DOHH2 (cell line): ENCODE data around the gene LRSAM1.

Source experiments
- H3F3A ChIP-seq: fragments of 200-600 bp; sonication (generic), shearing (Covaris generic); 2 replicates; pipeline ENCODE4 v1.6.0; 2016; ENCODE audit warnings: antibody characterized with exemption, mild to moderate bottlenecking; ENCODE audit not compliant: control insufficient read depth, insufficient read depth
- H3K27ac ChIP-seq: fragments of 200-600 bp; sonication (generic); 2 replicates; pipeline ENCODE4 v1.5.1; 2014; ENCODE audit warnings: low read depth, mild to moderate bottlenecking, low read length, moderate library complexity
- H3K27me3 ChIP-seq: fragments of 200-600 bp; sonication (generic); 2 replicates; pipeline ENCODE4 v1.6.1; 2014; ENCODE audit warnings: mild to moderate bottlenecking, low read length, mixed read lengths; ENCODE audit not compliant: control insufficient read depth
- H3K36me3 ChIP-seq: fragments of 200-600 bp; sonication (generic); 2 replicates; pipeline ENCODE4 v1.6.1; 2014; ENCODE audit warnings: mild to moderate bottlenecking, low read length, moderate library complexity, mixed read lengths; ENCODE audit not compliant: control insufficient read depth
- H3K4me1 ChIP-seq: fragments of 200-600 bp; sonication (generic); 2 replicates; pipeline ENCODE4 v1.6.1; 2014; ENCODE audit warnings: mild to moderate bottlenecking, low read length, mixed read lengths; ENCODE audit not compliant: control insufficient read depth
- H3K4me2 ChIP-seq: fragments of 200-600 bp; sonication (generic); 2 replicates; pipeline ENCODE4 v1.6.0; 2014; ENCODE audit warnings: mild to moderate bottlenecking, low read length, moderate library complexity
- H3K4me3 ChIP-seq: fragments of 200-600 bp; sonication (generic); 2 replicates; pipeline ENCODE4 v1.5.1; 2014; ENCODE audit warnings: mild to moderate bottlenecking, low read length, mixed read lengths
- H3K79me2 ChIP-seq: fragments of 200-600 bp; sonication (generic); 2 replicates; pipeline ENCODE4 v1.6.1; 2014; ENCODE audit warnings: mild to moderate bottlenecking, low read length, mixed read lengths; ENCODE audit not compliant: control insufficient read depth
- H3K9me2 ChIP-seq: fragments of 200-600 bp; sonication (generic); replicated peaks from 2 replicates; pipeline ENCODE4 v1.6.1; 2014; ENCODE audit warnings: mild to moderate bottlenecking, low read length, mixed read lengths; ENCODE audit not compliant: control insufficient read depth
- H3K9me3 ChIP-seq: fragments of 200-600 bp; sonication (generic); 2 replicates; pipeline ENCODE4 v1.6.1; 2014; ENCODE audit warnings: antibody characterized with exemption, low read length, mixed read lengths; ENCODE audit not compliant: control insufficient read depth, insufficient read depth
- H4K20me1 ChIP-seq: fragments of 200-600 bp; sonication (generic); 2 replicates; pipeline ENCODE4 v1.6.0; 2014; ENCODE audit warnings: low read depth, mild to moderate bottlenecking, antibody characterized with exemption, low read length, moderate library complexity; ENCODE audit not compliant: control insufficient read depth, insufficient read depth
- EZH2phosphoT487 ChIP-seq: fragments of 200-600 bp; sonication (generic); IDR thresholded peaks from 2 replicates; pipeline ENCODE4 v1.6.1; 2017; ENCODE audit warnings: borderline replicate concordance, mild to moderate bottlenecking, antibody characterized with exemption, low read length, moderate library complexity, mixed read lengths
- TF ChIP-seq, protein P1 (sequence below): fragments of 200-600 bp; sonication (generic); IDR thresholded peaks from one replicate; pipeline ENCODE4 v1.5.1; 2014; ENCODE audit warnings: antibody characterized with exemption, mild to moderate bottlenecking, low read depth, low read length; ENCODE audit not compliant: poor library complexity, severe bottlenecking

LRSAM1 gene

DNA sequence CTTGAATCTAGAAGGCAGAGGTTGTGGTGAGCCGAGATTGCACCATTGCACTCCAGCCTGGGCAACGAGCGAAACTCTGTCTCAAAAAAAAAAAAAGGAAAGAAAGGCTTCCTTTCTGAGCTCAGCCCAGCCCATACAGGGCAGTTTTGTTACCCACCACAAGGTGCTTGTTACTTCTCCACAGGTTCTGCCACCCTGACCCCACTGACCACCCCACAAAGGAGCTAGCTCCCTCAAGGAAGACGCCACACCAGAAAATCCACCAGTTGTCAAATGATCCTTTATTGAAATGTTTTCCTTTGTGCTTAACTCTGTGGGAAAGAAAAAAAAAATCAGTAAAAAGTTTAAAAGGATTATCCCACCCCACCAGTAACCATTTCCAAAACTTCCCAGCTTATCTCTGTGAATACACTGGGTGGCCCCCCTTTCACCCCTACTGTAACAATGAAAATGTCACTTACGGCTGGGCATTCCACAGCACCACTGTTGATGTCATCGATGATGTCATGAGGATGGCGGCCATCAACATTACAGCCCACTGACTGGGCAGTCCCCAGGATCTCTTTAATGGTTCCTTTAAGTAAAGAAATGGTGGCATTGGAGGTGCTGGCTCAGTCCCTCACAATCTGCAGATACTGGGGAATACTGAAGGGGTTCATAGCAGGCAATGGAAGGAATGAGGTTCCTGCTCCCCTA, 3.7 kb upstream of the LRSAM1 start:
- peaks cover 84% of the 10 kb centered on the region for H3K36me3 ChIP-seq
- peaks cover 22% of the 10 kb centered on the region for H4K20me1 ChIP-seq
- no peak overlapping the region for H3K27ac ChIP-seq
- H3K9me3 ChIP-seq = no peaks in the 10 kb centered on the region
- H3K4me2 ChIP-seq = peak overlapping the region; percentile 97
- no peak overlapping the region for H3K4me3 ChIP-seq
- H3K4me1 ChIP-seq = peaks cover 27% of the 10 kb centered on the region
- H3K27me3 ChIP-seq = no peaks in the 10 kb centered on the region
- TF ChIP-seq, protein P1, sequence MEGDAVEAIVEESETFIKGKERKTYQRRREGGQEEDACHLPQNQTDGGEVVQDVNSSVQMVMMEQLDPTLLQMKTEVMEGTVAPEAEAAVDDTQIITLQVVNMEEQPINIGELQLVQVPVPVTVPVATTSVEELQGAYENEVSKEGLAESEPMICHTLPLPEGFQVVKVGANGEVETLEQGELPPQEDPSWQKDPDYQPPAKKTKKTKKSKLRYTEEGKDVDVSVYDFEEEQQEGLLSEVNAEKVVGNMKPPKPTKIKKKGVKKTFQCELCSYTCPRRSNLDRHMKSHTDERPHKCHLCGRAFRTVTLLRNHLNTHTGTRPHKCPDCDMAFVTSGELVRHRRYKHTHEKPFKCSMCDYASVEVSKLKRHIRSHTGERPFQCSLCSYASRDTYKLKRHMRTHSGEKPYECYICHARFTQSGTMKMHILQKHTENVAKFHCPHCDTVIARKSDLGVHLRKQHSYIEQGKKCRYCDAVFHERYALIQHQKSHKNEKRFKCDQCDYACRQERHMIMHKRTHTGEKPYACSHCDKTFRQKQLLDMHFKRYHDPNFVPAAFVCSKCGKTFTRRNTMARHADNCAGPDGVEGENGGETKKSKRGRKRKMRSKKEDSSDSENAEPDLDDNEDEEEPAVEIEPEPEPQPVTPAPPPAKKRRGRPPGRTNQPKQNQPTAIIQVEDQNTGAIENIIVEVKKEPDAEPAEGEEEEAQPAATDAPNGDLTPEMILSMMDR = no peak
- TF ChIP-seq EZH2phosphoT487 = no peak
- no peaks in the 10 kb centered on the region for H3K9me2 ChIP-seq
- H3K79me2 ChIP-seq = peaks cover 49% of the 10 kb centered on the region
- peaks cover 78% of the 10 kb centered on the region for H3F3A ChIP-seq

- H4K20me1 ChIP-seq = peaks cover 22% of the 10 kb centered on the region
- TF ChIP-seq, protein P1 = no peak
- no peak for TF ChIP-seq EZH2phosphoT487
- H3K27ac ChIP-seq = peak overlapping the region; percentile 93; the same call in 1 of the 2 replicates
- H3K4me2 ChIP-seq = peak overlapping the region; percentile 97
- H3K27me3 ChIP-seq = no peaks in the 10 kb centered on the region
- peak overlapping the region; percentile 98 for H3K4me3 ChIP-seq
- no peaks in the 10 kb centered on the region for H3K9me2 ChIP-seq
- peaks cover 29% of the 10 kb centered on the region for H3K4me1 ChIP-seq
- H3K9me3 ChIP-seq = no peaks in the 10 kb centered on the region
- H3K36me3 ChIP-seq = peaks cover 78% of the 10 kb centered on the region
- peaks cover 51% of the 10 kb centered on the region for H3K79me2 ChIP-seq
- peaks cover 72% of the 10 kb centered on the region for H3F3A ChIP-seq
Observed at GRCh38 chr9:127448112-127448805, 3.1 kb upstream of the LRSAM1 start.

DNA sequence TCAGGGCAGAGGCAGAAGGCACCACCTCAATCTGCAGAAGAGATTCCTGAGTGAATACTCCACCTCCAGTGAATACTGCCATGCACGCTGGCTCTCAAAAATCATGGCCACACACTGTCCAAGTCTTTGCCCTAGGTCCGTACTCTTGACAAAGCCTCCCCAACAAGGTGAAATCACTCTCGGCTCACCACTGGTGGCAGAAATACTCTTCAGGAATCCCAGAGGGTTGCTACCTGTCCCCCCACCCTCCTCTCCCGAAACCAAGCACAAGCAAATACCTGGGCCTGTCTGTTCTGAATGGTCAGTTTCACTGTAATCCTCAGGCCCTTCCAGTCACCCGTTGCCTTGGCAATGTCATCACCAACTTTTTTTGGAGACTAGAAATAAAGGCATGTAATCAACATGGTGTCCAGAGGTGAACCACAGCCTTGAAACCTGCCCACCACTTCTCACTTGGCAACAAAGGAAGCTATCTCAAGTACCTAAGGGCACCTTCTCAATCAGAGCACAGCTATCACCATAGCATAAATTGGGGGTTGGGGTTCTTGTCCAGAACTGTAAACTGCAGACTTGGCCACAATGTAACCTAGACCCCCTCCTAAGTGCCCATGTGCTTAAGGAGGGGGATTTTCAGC, 1.9 kb upstream of the LRSAM1 start:
- Histone ChIP-seq H3K9me3 (no peaks in the 10 kb centered on the region), H3K4me1 (peaks cover 29% of the 10 kb centered on the region), H3K9me2 (no peaks in the 10 kb centered on the region), H3K27me3 (no peaks in the 10 kb centered on the region), H3K4me3 (peak overlapping the region; percentile 98), H3K36me3 (peaks cover 73% of the 10 kb centered on the region), H3K79me2 (peaks cover 51% of the 10 kb centered on the region), H3K27ac (peak overlapping the region; percentile 93), H4K20me1 (peaks cover 22% of the 10 kb centered on the region), H3K4me2 (peak overlapping the region; percentile 97), H3F3A (peaks cover 67% of the 10 kb centered on the region)
- TF ChIP-seq, protein P1 = no peak
- no peak for TF ChIP-seq EZH2phosphoT487
